Rectal smooth muscle tissue (tissue), 1 donor: ENCODE data around the gene PSMD12.
"Not testable (repeated sequence)": the region's sequence is repeated elsewhere in the genome, so short reads cannot be mapped to it uniquely, and the experiment has no call there.

Experiments
- H3K27ac ChIP-seq: one replicate; pipeline ENCODE4 v1.7.0; 2013; ENCODE audit warnings: low read depth, low read length, inconsistent platforms
- H3K27me3 ChIP-seq: one replicate; pipeline ENCODE4 v1.7.0; 2013; ENCODE audit warnings: low read length; ENCODE audit not compliant: control insufficient read depth, insufficient read depth
- H3K36me3 ChIP-seq: one replicate; pipeline ENCODE4 v1.7.0; 2013; ENCODE audit warnings: low read length; ENCODE audit not compliant: control insufficient read depth, insufficient read depth
- H3K4me1 ChIP-seq: one replicate; pipeline ENCODE4 v1.7.0; 2013; ENCODE audit warnings: low read length; ENCODE audit not compliant: control insufficient read depth, insufficient read depth
- H3K4me3 ChIP-seq: one replicate; pipeline ENCODE4 v1.7.0; 2013; ENCODE audit warnings: low read length
- H3K9ac ChIP-seq: one replicate; pipeline ENCODE4 v1.7.0; 2013; ENCODE audit warnings: low read length

PSMD12 gene

DNA sequence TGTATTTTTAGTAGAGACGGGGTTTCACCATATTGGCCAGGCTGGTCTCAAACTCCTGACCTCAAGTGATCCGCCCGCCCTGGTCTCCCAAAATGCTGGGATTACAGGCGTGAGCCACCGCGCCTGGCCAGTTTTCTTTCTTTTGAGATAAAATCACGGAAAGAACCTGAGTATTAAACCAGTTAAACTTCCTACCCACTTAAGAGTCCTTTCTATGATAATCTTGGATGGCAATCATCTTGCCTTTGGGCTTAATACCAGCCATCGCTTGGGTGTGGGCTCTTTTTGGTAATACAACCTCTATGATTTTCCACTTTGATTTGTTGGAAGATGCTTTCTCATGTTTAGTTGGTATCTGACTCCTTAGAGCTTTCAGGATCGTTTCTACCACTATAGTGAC, 34.7 kb upstream of the PSMD12 start:
- Histone ChIP-seq H3K36me3 (no peaks in the 10 kb centered on the region), H3K4me3 (no peak overlapping the region), H3K9ac (no peak overlapping the region), H3K27ac (no peak overlapping the region), H3K27me3 (no peaks in the 10 kb centered on the region), H3K4me1 (no peaks in the 10 kb centered on the region)

- Histone ChIP-seq H3K27me3 (no peaks in the 10 kb centered on the region), H3K27ac (no peak overlapping the region), H3K36me3 (no peaks in the 10 kb centered on the region), H3K4me3 (no peak overlapping the region), H3K9ac (no peak overlapping the region), H3K4me1 (no peaks in the 10 kb centered on the region)
Observed at GRCh38 chr17:67400193-67400592, 33.8 kb upstream of the PSMD12 start.

DNA sequence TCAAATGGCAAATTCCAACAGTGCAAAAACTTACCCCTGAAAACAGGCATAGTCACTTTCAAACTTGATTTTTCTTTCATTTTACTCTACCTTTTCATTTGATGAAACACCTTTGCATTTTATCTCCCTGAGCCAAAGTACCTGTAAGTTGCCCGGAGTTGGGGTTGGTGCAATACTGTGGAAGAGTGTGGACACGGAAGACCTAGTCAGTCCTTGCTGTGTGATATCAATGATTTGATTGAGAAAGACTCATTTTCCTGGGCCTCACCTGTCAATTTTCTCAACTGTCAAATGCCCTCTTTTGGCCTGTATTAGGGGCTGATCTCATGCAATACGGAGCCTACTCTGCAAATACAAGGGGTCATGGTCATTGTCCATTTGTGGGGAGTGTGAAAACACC, 33.3 kb upstream of the PSMD12 start:
- Histone ChIP-seq H3K27ac (no peak overlapping the region), H3K4me1 (no peaks in the 10 kb centered on the region), H3K9ac (no peak overlapping the region), H3K27me3 (no peaks in the 10 kb centered on the region), H3K36me3 (no peaks in the 10 kb centered on the region), H3K4me3 (no peak overlapping the region)

DNA sequence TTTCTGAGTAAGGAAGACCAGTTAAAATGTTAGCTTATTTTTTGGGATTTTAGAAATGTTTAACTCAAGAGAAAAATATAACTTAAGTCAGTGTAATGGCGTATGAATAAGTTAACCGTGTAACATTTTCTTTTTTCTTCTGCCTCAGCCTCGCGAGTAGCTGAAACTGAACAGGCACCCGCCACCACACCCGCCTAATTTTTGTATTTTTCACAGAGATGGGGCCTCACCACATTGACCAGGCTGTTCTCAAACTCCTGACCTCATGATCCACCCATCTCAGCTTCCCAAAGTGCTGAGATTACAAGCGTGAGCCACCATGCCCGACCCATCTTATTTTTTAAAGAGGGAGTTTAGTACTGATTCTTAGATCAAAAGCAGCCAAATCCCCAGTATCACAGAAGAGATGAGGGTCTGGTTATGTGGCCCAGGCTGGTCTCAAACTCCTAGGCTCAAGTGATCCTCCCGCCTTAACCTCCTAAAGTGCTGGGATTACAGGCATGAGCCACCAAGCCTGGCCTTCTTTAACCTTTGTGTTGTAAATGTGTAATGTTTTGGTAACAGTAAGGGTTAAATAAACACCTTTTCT, 27.5 kb upstream of the PSMD12 start:
- H3K27ac ChIP-seq: no peak overlapping the region

DNA sequence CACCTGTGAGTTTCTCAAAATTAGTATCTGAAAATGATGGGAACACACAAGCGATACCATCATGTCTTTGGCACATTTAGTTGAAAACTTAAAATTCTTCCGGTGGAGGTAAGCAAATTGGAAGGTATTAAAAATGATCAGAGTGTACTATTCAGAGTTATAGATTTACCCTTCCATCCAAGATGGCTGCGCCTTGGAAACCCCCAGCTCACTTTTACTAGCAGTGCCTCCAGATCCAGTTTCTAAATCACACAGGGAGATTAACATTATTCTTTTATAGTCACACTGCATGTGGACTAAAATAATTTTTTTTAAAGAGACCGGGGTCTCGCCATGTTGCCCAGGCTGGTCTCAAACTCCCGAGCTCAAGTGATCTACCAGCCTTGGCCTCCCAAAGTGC, 25.7 kb upstream of the PSMD12 start:
- H3K4me3 ChIP-seq: no peak overlapping the region
- H3K27ac ChIP-seq: no peak overlapping the region
- no peaks in the 10 kb centered on the region for H3K4me1 ChIP-seq
- no peak overlapping the region for H3K9ac ChIP-seq
- H3K36me3 ChIP-seq: no peaks in the 10 kb centered on the region
- no peaks in the 10 kb centered on the region for H3K27me3 ChIP-seq

More for the DNA sequence above, 27.5 kb upstream of the PSMD12 start:
- no peak overlapping the region for H3K4me3 ChIP-seq
- no peaks in the 10 kb centered on the region for H3K27me3 ChIP-seq
- H3K9ac ChIP-seq: no peak overlapping the region
- H3K36me3 ChIP-seq: no peaks in the 10 kb centered on the region
- no peaks in the 10 kb centered on the region for H3K4me1 ChIP-seq

DNA sequence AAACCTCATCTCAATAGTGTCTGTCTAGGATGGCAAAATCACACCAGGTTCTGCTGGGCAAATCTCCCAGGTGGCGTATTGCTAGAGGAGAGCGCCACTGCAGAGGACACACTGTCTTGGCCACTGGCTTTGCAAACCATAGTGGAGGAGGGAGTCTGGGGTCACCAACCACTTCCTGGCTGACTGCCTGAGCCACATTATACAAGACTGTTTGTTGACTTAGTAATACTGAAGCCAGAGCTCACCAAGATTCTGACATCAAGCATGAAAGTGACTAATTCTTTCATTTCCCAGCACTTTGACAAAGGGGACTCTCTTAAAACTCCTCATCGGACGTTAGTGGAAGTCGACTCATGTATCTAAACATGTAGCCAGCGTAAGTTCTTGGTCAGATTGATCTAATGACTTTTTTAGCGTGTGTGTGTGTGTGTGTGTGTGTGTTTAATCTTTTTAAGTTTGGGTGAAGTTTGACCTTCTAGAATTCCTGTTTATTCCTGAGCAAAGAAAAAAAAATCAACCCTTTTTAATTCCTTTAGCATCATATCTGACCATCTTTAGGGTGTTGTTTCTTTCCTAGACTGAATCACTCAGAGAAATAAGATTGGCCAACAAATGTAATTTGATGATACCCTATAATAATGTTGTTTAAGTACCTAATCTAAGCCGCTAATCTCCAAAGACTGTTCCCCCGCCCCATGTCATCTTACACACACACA, 24.4 kb upstream of the PSMD12 start:
- no peak overlapping the region for H3K9ac ChIP-seq
- no peaks in the 10 kb centered on the region for H3K36me3 ChIP-seq
- H3K4me1 ChIP-seq: no peaks in the 10 kb centered on the region
- H3K27ac ChIP-seq: no peak overlapping the region
- no peak overlapping the region for H3K4me3 ChIP-seq
- no peaks in the 10 kb centered on the region for H3K27me3 ChIP-seq

GRCh38 chr17:67390006-67390645, 23.7 kb upstream of the PSMD12 start:
- H3K36me3 ChIP-seq: no peaks in the 10 kb centered on the region
- H3K27ac ChIP-seq: no peak overlapping the region
- no peaks in the 10 kb centered on the region for H3K27me3 ChIP-seq
- no peaks in the 10 kb centered on the region for H3K4me1 ChIP-seq
- no peak overlapping the region for H3K4me3 ChIP-seq
- no peak overlapping the region for H3K9ac ChIP-seq

DNA sequence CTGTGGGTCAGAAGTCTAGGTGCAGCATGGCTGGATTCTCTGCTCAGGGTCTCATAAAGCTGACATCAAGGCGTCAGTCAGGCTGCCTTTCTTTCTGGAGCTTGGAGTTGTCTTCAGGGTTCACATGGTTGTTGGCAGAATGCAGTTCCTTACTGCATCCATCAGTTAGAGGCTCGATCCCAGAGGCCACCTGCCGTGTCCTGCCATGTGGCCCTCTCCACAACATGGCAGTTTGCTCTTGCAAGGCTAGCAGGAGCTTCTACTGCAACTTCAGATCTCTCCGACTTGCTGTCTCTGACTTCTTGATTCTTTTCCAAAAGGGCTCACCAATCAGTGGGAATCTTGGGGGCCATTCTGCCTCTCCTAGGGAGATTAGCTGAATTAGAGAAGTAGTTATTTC, 22.6 kb upstream of the PSMD12 start:
- H3K27ac ChIP-seq: no peak overlapping the region
- no peak overlapping the region for H3K4me3 ChIP-seq
- H3K9ac ChIP-seq: no peak overlapping the region
- no peaks in the 10 kb centered on the region for H3K4me1 ChIP-seq
- no peaks in the 10 kb centered on the region for H3K27me3 ChIP-seq
- no peaks in the 10 kb centered on the region for H3K36me3 ChIP-seq

DNA sequence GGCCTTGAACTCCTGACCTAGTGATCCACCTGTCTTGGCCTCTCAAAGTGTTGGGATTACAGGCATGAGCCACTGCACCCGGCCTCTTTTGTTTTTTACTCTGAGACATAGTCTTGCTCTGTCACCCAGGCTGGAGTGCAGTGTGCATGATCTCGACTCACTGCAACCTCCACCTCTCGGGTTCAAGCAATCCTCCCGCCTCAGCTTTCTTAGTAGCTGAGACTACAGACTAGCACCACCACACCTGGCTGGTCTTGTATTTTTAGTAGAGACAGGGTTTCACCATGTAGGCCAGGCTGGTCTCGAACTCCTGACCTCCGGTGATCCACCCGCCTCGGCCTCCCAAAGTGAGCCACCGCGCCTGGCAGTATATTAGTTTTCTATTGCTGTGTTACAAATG, 22.2 kb upstream of the PSMD12 start:
- not testable (repeated sequence) for H3K27ac ChIP-seq, H3K4me1 ChIP-seq, H3K27me3 ChIP-seq, H3K36me3 ChIP-seq, H3K9ac ChIP-seq, H3K4me3 ChIP-seq

GRCh38 chr17:67386965-67387551, 20.7 kb upstream of the PSMD12 start:
- Histone ChIP-seq H3K27me3 (no peaks in the 10 kb centered on the region), H3K4me1 (no peaks in the 10 kb centered on the region), H3K27ac (no peak overlapping the region), H3K9ac (no peak overlapping the region), H3K36me3 (no peaks in the 10 kb centered on the region), H3K4me3 (no peak overlapping the region)

DNA sequence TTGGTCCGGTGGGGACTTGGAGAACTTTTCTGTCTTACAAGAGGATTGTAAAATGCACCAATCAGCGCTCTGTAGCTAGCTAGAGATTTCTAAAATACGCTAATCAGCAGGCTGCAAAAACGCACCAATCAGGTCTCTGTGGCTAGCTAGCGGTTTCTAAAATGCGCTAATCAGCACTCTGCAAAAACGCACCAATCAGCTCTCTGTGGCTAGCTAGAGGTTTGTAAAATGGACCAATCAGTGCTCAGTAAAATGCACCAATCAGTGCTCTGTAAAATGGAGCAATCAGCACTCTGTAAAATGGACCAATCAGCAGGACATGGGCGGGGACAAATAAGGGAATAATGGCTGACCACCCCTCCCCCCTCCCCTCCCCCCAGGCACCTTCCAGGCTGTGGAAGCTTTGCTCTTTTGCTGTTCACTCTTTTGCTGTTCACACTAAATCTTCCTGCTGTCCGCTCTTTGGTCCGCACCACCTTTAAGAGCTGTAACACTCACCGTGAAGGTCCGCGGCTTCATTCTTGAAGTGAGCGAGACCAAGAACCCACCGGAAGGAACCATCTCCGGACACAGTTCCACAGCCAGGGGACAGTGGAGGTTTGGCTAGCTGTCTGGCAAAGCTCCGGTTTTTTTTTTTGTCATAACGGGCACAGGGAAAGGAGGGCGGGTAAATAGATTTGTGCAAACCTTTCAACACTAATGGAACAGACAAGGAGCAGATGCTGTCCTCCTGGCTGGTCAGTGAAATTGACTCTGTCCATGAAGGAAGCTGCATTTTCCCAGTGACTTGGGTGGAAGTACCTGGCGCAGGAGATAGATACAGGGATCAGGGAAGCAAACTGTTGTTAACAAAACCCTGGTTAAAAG, 19.0 kb upstream of the PSMD12 start:
- Histone ChIP-seq H3K27me3 (no peaks in the 10 kb centered on the region), H3K27ac (no peak overlapping the region), H3K9ac (no peak overlapping the region), H3K4me1 (no peaks in the 10 kb centered on the region), H3K4me3 (no peak overlapping the region), H3K36me3 (no peaks in the 10 kb centered on the region)

GRCh38 chr17:67381929-67382257, 15.5 kb upstream of the PSMD12 start:
- Histone ChIP-seq H3K9ac (no peak overlapping the region), H3K27ac (no peak overlapping the region)

More at GRCh38 chr17:67381929-67382257, 15.5 kb upstream of the PSMD12 start:
- Histone ChIP-seq H3K4me3 (no peak overlapping the region), H3K4me1 (peaks cover 6% of the 10 kb centered on the region), H3K27me3 (no peaks in the 10 kb centered on the region), H3K36me3 (no peaks in the 10 kb centered on the region)
